GM12873 (cell line): Measurements from ENCODE around the gene EEF1AKMT1.

Source experiments
- CTCF ChIP-seq: IDR thresholded peaks from 2 replicates; pipeline ENCODE4 v1.5.1; 2012; ENCODE audit warnings: low read depth, mild to moderate bottlenecking, moderate library complexity, low read length, control low read depth; ENCODE audit not compliant: insufficient read depth; ENCODE audit errors: missing control alignments

Gene EEF1AKMT1

GRCh38 chr13:20709782-20710181 is 64.0 kb downstream of the EEF1AKMT1 start:
- no peak for TF ChIP-seq CTCF

GRCh38 chr13:20709369-20709768 is 64.4 kb downstream of the EEF1AKMT1 start:
- no peak for TF ChIP-seq CTCF

- TF ChIP-seq CTCF, result no peak
Observed at GRCh38 chr13:20708216-20708615, 65.5 kb downstream of the EEF1AKMT1 start.

GRCh38 chr13:20706661-20707060 is 67.1 kb downstream of the EEF1AKMT1 start:
- TF ChIP-seq CTCF, result no peak

- no peak for TF ChIP-seq CTCF
Observed at GRCh38 chr13:20704459-20705069, 69.2 kb downstream of the EEF1AKMT1 start.

GRCh38 chr13:20703780-20704458 is 69.8 kb downstream of the EEF1AKMT1 start:
- TF ChIP-seq CTCF, result peak; percentile 61

GRCh38 chr13:20702915-20703779 is 70.6 kb downstream of the EEF1AKMT1 start, which contains the start of gene IL17D:
IL17D (plus strand) TSS chr13:20703699; CDS start chr13:20704002, 303 bp downstream.
- peak; percentile 5 for TF ChIP-seq CTCF
